Neuronal stem cell (in vitro differentiated cells): ENCODE data around the gene RASD2.

Experiments
- DNase-seq: peaks from one replicate; pipeline ENCODE4 v3.0.0-alpha.2; 2013; ENCODE audit warnings: low spot score
- H2AFZ ChIP-seq: one replicate; pipeline ENCODE4 v1.6.1; 2013; ENCODE audit warnings: mild to moderate bottlenecking, low read length, inconsistent platforms
- H2AK5ac ChIP-seq: 2 replicates; pipeline ENCODE4 v1.6.1; 2013; ENCODE audit warnings: low read depth, mild to moderate bottlenecking, inconsistent platforms, low read length, moderate library complexity, mixed read lengths
- H2BK120ac ChIP-seq: 2 replicates; pipeline ENCODE4 v1.6.1; 2013; ENCODE audit warnings: low read depth, mild to moderate bottlenecking, inconsistent platforms, low read length, moderate library complexity, mixed read lengths
- H2BK12ac ChIP-seq: one replicate; pipeline ENCODE4 v1.6.1; 2013; ENCODE audit warnings: low read length, inconsistent platforms
- H2BK15ac ChIP-seq: 2 replicates; pipeline ENCODE4 v1.6.1; 2013; ENCODE audit warnings: mild to moderate bottlenecking, low read length, inconsistent platforms, mixed read lengths
- H2BK5ac ChIP-seq: one replicate; pipeline ENCODE4 v1.6.1; 2013; ENCODE audit warnings: inconsistent platforms, mild to moderate bottlenecking, low read length, moderate library complexity
- H3K14ac ChIP-seq: one replicate; pipeline ENCODE4 v1.6.1; 2013; ENCODE audit warnings: low read length, inconsistent platforms
- H3K18ac ChIP-seq: 2 replicates; pipeline ENCODE4 v1.6.1; 2013; ENCODE audit warnings: low read length, inconsistent platforms
- H3K23ac ChIP-seq: 2 replicates; pipeline ENCODE4 v1.6.1; 2013; ENCODE audit warnings: low read depth, mild to moderate bottlenecking, mixed read lengths, low read length, inconsistent platforms; ENCODE audit not compliant: poor library complexity
- H3K27ac ChIP-seq: replicated peaks from 3 replicates; pipeline ENCODE4 v1.5.1; 2013; ENCODE audit warnings: low read length, inconsistent platforms
- H3K27me3 ChIP-seq, 3 experiments: 2 replicates each; pipeline ENCODE4 v1.6.1; 2013; ENCODE audit warnings: low read length in 3 of 3, mild to moderate bottlenecking in 2 of 3, inconsistent platforms in 1 of 3, low read depth in 1 of 3, mixed read lengths in 1 of 3, moderate library complexity in 1 of 3; ENCODE audit not compliant: control insufficient read depth in 3 of 3, insufficient read depth in 3 of 3
- H3K36me3 ChIP-seq, 2 donors: replicated peaks in 1 of 2; 2 replicates each; pipeline ENCODE4 v1.6.1; 2013; ENCODE audit warnings: low read length in 2 of 2; ENCODE audit not compliant: control insufficient read depth in 2 of 2, insufficient read depth in 2 of 2
- H3K4ac ChIP-seq: 2 replicates; pipeline ENCODE4 v1.6.1; 2013; ENCODE audit warnings: inconsistent platforms, mild to moderate bottlenecking, low read length, moderate library complexity
- H3K4me1 ChIP-seq, 2 donors: 1 replicate in 1 of 2; 2 replicates in 1 of 2; pipeline ENCODE4 v1.6.1; 2013; ENCODE audit warnings: low read length in 2 of 2, low read depth in 1 of 2; ENCODE audit not compliant: control insufficient read depth in 2 of 2, insufficient read depth in 1 of 2
- H3K4me2 ChIP-seq: one replicate; pipeline ENCODE4 v1.6.1; 2013; ENCODE audit warnings: mild to moderate bottlenecking, low read length, inconsistent platforms; ENCODE audit not compliant: insufficient read depth, poor library complexity, severe bottlenecking
- H3K4me3 ChIP-seq, 2 donors: 2 replicates each; pipeline ENCODE4 v1.5.1; 2013; ENCODE audit warnings: low read length in 2 of 2, mild to moderate bottlenecking in 2 of 2, inconsistent platforms in 1 of 2, moderate library complexity in 1 of 2
- H3K79me1 ChIP-seq: one replicate; pipeline ENCODE4 v1.6.1; 2013; ENCODE audit warnings: low read depth, mild to moderate bottlenecking, inconsistent platforms, low read length, moderate library complexity
- H3K9ac ChIP-seq: one replicate; pipeline ENCODE4 v1.6.1; 2013; ENCODE audit warnings: mild to moderate bottlenecking, low read depth, low read length, inconsistent platforms; ENCODE audit not compliant: poor library complexity
- H3K9me3 ChIP-seq, 2 donors: replicated peaks in 1 of 2; 2 replicates each; pipeline versions ENCODE3 to v1.6.1; 2013; ENCODE audit warnings: low read length in 2 of 2, mild to moderate bottlenecking in 2 of 2, inconsistent platforms in 1 of 2, low read depth in 1 of 2, mixed read lengths in 1 of 2, moderate library complexity in 1 of 2; ENCODE audit not compliant: control insufficient read depth in 2 of 2, insufficient read depth in 1 of 2
- H4K8ac ChIP-seq: one replicate; pipeline ENCODE4 v1.6.1; 2013; ENCODE audit warnings: low read depth, mild to moderate bottlenecking, inconsistent platforms, low read length, moderate library complexity
- H4K91ac ChIP-seq: one replicate; pipeline ENCODE4 v1.6.1; 2013; ENCODE audit warnings: low read length, low read depth, mild to moderate bottlenecking, inconsistent platforms; ENCODE audit not compliant: poor library complexity
- WGBS, 2 donors: extraction: QIAGEN DNeasy Blood & Tissue Kit; methylation state at CpG; one replicate each; pipeline ENCODE4 v1.1.7; 2013; ENCODE audit warnings: missing lambda C conversion rate in 2 of 2, mixed read lengths in 1 of 2; ENCODE audit not compliant: insufficient read length in 2 of 2, insufficient replicate concordance in 1 of 2; ENCODE audit errors: extremely low coverage in 2 of 2; 5-methylcytosine and 5-hydroxymethylcytosine counted together

Gene RASD2

DNA sequence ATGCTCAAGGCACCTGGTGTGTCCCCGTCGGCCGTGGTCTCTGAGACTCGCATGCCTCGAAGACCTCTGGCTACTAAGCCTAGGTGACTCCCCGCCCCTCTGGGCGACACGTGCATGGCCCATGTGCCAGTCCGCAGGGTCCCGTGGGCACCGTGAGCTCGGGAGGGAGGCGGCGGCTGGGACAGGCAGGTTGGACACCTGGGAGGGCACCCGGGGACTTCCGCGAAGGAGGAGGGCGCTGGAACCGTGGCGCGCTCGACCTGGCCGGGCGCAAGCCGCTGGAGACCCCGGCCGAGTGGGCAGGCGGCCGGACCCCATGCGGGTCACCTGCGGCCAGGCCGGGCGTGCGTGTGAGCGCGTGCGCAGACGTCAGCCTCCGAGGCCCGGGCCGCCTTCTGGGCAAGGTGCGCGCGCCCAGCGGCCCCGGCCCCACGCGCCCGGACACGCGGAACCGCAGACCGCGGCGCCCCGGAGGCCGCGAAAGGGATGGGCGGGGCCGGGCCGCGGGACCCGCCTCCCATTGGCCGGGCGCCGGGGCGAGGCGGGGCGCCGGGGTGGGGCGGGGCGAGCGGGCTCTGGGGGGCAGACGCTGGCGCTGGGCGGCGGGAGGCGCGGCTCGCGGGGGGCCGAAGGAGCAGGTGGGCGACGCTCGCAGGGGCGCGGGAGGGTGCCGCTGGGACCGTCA, 579 bp upstream of the RASD2 start:
- H3K9ac ChIP-seq: peak overlapping the region; percentile 74
- peak overlapping the region; percentile 70 for H3K23ac ChIP-seq
- H3K4me2 ChIP-seq: peak overlapping the region; percentile 95
- no CpG with 5 or more reads among the region's 89 CpGs for WGBS, 2 donors
- H3K18ac ChIP-seq: peak overlapping the region; percentile 69
- peaks cover 4 to 9% of the 10 kb centered on the region in 2 donors for H3K4me1 ChIP-seq
- no peak overlapping the region for H3K4ac ChIP-seq
- H2BK15ac ChIP-seq: peak overlapping the region; percentile 20
- no peaks in the 10 kb centered on the region for H3K36me3 ChIP-seq
- H2AFZ ChIP-seq: peak overlapping the region; percentile 94
- no peaks in the 10 kb centered on the region for H3K9me3 ChIP-seq
- H2BK120ac ChIP-seq: no peak overlapping the region
- no peak overlapping the region for H3K14ac ChIP-seq
- H2BK5ac ChIP-seq: no peak overlapping the region
- H3K79me1 ChIP-seq: no peaks in the 10 kb centered on the region
- H3K4me3 ChIP-seq: peak overlapping the region; percentile 49 to 82
- H3K27ac ChIP-seq: no peak overlapping the region
- H4K91ac ChIP-seq: no peak overlapping the region
- H3K27me3 ChIP-seq: peaks cover 3 to 73% (median 42%) of the 10 kb centered on the region in 3 experiments
- H2AK5ac ChIP-seq: no peak overlapping the region
- no peak overlapping the region for H4K8ac ChIP-seq
- H2BK12ac ChIP-seq: no peak overlapping the region
- peak; percentile 52 for DNase-seq

GRCh38 chr22:35541254-35541748, 670 bp downstream of the RASD2 start:
- H3K27ac ChIP-seq: no peak overlapping the region
- no peak overlapping the region for H2BK15ac ChIP-seq
- peaks cover 4 to 9% of the 10 kb centered on the region in 2 donors for H3K4me1 ChIP-seq
- peak overlapping the region; percentile 95 for H3K4me2 ChIP-seq
- H3K14ac ChIP-seq: no peak overlapping the region
- H4K91ac ChIP-seq: no peak overlapping the region
- WGBS, 2 donors: no CpG with 5 or more reads among the region's 28 CpGs
- H2AK5ac ChIP-seq: no peak overlapping the region
- peak overlapping the region; percentile 94 for H2AFZ ChIP-seq
- peak overlapping the region; percentile 63 for H3K18ac ChIP-seq
- no peak overlapping the region for H3K9ac ChIP-seq
- no peaks in the 10 kb centered on the region for H3K9me3 ChIP-seq
- no peak for DNase-seq
- no peaks in the 10 kb centered on the region for H3K36me3 ChIP-seq
- H3K79me1 ChIP-seq: no peaks in the 10 kb centered on the region
- no peak overlapping the region for H4K8ac ChIP-seq
- H2BK5ac ChIP-seq: no peak overlapping the region
- no peak overlapping the region for H2BK120ac ChIP-seq
- H3K23ac ChIP-seq: no peak overlapping the region
- H2BK12ac ChIP-seq: no peak overlapping the region
- peaks cover 3 to 82% (median 42%) of the 10 kb centered on the region in 3 experiments for H3K27me3 ChIP-seq
- H3K4ac ChIP-seq: no peak overlapping the region
- H3K4me3 ChIP-seq: no peak overlapping the region

- Histone ChIP-seq H2BK120ac (no peak overlapping the region), H2BK5ac (no peak overlapping the region), H3K4me3 (no peak overlapping the region), H3K27ac (no peak overlapping the region), H3K14ac (peak overlapping the region; percentile 27), H2AFZ (no peak overlapping the region), H3K4me1 (peaks cover 4 to 9% of the 10 kb centered on the region in 2 donors), H2AK5ac (peak overlapping the region; percentile 57), H3K79me1 (no peaks in the 10 kb centered on the region), H3K27me3 (peaks cover 3 to 86% (median 42%) of the 10 kb centered on the region in 3 experiments), H3K18ac (peak overlapping the region; percentile 49), H4K91ac (no peak overlapping the region), H4K8ac (no peak overlapping the region), H2BK12ac (no peak overlapping the region), H3K4me2 (no peak overlapping the region), H3K9me3 (no peaks in the 10 kb centered on the region), H3K36me3 (no peaks in the 10 kb centered on the region), H3K23ac (no peak overlapping the region), H3K9ac (no peak overlapping the region), H3K4ac (no peak overlapping the region), H2BK15ac (no peak overlapping the region)
- DNase-seq: no peak
- WGBS, 2 donors: no CpG with 5 or more reads among the region's 13 CpGs
Observed at GRCh38 chr22:35542157-35542938, 1.7 kb downstream of the RASD2 start.

- Histone ChIP-seq H3K79me1 (no peaks in the 10 kb centered on the region), H2AFZ (no peak overlapping the region)
- WGBS, 2 donors: no CpG with 5 or more reads among the region's 6 CpGs
Observed at GRCh38 chr22:35542939-35543516, 2.4 kb downstream of the RASD2 start.

More at GRCh38 chr22:35542939-35543516, 2.4 kb downstream of the RASD2 start:
- Histone ChIP-seq H2BK5ac (no peak overlapping the region), H3K23ac (no peak overlapping the region), H2BK12ac (no peak overlapping the region), H3K4ac (no peak overlapping the region), H3K4me1 (peaks cover 4 to 9% of the 10 kb centered on the region in 2 donors), H3K4me3 (no peak overlapping the region), H3K27me3 (peaks cover 3 to 85% (median 42%) of the 10 kb centered on the region in 3 experiments), H3K18ac (no peak overlapping the region), H4K8ac (no peak overlapping the region), H2BK120ac (no peak overlapping the region), H3K9ac (no peak overlapping the region), H3K4me2 (no peak overlapping the region), H4K91ac (no peak overlapping the region), H3K14ac (no peak overlapping the region), H3K27ac (no peak overlapping the region), H2AK5ac (no peak overlapping the region), H2BK15ac (no peak overlapping the region), H3K9me3 (no peaks in the 10 kb centered on the region), H3K36me3 (no peaks in the 10 kb centered on the region)
- no peak for DNase-seq
